NCI-H2081 treated with DMSO at 0.1 percent for 48 hours (cell line): ENCODE data around the gene FBXL13.
"Not testable (repeated sequence)": the region's sequence is repeated elsewhere in the genome, so short reads cannot be mapped to it uniquely, and the experiment has no call there.

Experiments used
- DNase-seq: peaks from one replicate; lab custom pipeline; 2025; lab: John Stamatoyannopoulos, UW

FBXL13 gene

GRCh38 chr7:102935450-102936115 is 139.0 kb downstream of the FBXL13 start:
- no peak for DNase-seq

GRCh38 chr7:102934701-102935100 is 139.9 kb downstream of the FBXL13 start:
- no peak for DNase-seq

GRCh38 chr7:102934239-102934638 is 140.4 kb downstream of the FBXL13 start:
- no peak for DNase-seq

GRCh38 chr7:102933763-102934162 is 140.8 kb downstream of the FBXL13 start:
- DNase-seq, result no peak

- DNase-seq, result no peak
Measured at GRCh38 chr7:102931757-102932156, 142.8 kb downstream of the FBXL13 start.

- no peak for DNase-seq
Measured at GRCh38 chr7:102927312-102927933, 147.2 kb downstream of the FBXL13 start.

GRCh38 chr7:102926783-102927140 is 147.8 kb downstream of the FBXL13 start:
- no peak for DNase-seq

DNA sequence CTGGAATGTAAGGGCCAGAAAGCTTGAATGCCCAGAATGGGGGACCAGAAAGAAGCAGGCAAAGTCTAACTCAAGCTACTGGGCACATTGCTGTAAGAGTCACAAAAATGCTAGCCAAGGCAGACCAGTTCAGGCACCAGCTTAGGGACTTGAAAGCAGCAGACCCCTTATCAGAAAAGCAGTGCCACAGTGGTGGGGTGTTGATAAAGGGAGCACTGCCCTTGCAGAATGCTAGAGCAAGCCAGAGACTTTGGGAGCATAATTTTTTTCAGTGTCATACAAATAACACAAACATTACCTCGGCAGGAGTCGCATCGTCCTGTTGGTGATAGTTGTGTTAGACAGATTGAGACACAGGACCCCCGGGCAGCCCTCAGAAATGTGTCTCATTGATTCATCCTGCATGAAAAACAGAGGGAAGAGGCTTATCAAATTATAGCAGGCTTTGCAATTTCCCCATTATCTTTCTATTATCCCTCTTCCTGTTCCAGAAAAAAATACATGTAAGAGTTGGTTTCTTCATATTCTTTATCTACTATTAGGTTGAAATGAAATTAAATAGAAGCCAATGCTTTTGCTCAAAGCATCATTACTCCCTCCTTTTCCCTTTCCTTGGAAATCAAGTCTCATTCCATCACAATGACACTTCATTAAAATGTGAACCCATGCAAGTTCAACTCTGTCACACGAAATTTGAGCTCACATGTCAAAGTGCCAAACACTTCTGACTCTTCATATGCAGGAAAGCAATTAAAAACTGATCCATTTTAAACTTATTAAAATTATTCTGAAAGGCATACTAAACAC is 148.4 kb downstream of the FBXL13 start:
- no peak for DNase-seq

GRCh38 chr7:102918845-102919244 is 155.8 kb downstream of the FBXL13 start:
- DNase-seq, result no peak

DNA sequence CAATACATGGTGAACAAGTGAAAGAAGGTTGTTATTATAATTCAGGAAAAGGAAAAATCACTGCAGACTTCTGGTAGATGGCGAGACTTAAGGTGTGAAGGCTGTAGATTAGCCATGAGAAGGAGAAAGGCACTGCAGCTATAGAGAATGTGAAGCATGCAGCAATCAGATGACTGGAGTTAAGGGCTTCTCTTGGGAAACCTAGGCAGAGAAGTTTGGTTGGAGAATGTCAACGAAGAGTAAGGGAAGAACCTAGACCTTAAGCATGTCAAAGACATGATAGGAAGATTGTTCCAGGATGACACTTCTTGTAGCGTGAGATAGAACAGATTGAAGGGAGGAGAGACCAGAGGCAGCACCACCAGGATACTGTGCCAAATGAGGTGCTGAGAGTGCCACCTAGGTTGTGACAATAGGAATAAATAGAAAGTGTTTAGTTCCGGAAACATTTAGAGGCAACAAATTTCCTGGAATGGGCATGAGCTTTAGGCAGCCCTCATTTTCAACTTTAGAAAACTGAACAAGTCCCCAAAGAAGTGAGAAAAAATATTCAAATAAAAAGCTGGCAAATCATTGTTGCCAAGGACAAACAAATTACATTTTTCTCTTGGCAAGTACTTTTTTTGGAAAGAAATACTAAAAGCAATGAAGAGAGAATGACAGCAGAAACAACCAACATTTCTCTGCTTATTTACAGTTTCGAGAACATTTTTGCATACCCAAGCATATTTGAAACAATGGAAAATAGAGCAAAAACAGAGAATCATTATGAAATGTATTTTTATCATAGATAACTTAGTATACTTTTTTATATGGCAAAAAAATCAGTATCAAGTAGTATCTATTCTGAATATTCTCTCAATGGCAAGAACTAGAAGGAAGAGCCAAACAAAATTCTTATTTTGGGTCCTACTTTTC is 156.9 kb downstream of the FBXL13 start:
- DNase-seq, result no peak

GRCh38 chr7:102916881-102917280 is 157.7 kb downstream of the FBXL13 start:
- no peak for DNase-seq

- DNase-seq, result no peak
Measured at GRCh38 chr7:102916426-102916825, 158.2 kb downstream of the FBXL13 start.

GRCh38 chr7:102914585-102914984 is 160.0 kb downstream of the FBXL13 start:
- DNase-seq, result no peak

GRCh38 chr7:102913826-102914225 is 160.8 kb downstream of the FBXL13 start:
- no peak for DNase-seq

- peak; percentile 40 for DNase-seq
Measured at GRCh38 chr7:102912742-102913141, 161.9 kb downstream of the FBXL13 start, which contains the start of gene LRRC17. LRRC17 (plus strand) TSS chr7:102913000; CDS start chr7:102933914, 20,914 bp downstream.

- no peak for DNase-seq
Measured at GRCh38 chr7:102908676-102909075, 165.9 kb downstream of the FBXL13 start.

DNA sequence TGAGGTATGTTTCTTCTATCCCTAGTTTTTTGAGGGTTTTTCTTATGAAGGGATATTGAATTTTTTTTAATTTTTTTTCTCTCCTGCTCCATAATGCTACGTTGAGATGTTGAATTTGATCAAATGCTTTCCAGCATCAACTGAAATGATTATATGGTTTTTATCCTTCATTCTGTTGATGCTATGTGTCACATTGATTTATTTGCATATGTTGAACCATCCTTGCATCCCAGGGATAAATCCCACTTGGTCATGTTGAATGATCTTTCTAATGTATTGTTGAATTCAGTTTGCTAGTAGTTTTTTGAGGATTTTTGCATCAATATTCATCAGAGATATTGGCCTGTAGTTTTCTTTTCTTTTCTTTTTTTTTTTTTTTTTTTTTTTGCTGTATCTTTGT is 171.0 kb downstream of the FBXL13 start:
- not testable (repeated sequence) for DNase-seq

- DNase-seq, result not testable (repeated sequence)
Measured at GRCh38 chr7:102902052-102902451, 172.5 kb downstream of the FBXL13 start.

DNA sequence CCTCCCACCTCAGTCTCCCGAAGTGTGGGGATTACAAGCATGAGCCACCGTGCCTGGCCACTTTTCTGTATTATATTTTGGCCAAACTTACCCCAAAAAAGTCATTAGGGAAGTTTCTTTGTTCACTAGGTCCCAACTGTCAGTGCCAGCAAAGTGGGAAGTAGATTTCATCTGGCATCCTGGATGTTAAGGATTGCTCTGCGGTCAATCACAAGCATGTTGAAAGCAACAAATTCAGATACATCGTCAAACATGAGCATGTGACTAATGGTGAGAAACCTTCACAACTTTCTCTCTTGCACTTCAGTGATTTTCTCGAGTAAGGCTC is 176.1 kb downstream of the FBXL13 start:
- no peak for DNase-seq

GRCh38 chr7:102897856-102898531 is 176.6 kb downstream of the FBXL13 start:
- DNase-seq, result no peak

GRCh38 chr7:102897211-102897631 is 177.4 kb downstream of the FBXL13 start:
- DNase-seq, result no peak
